ENCODE measurements around the gene MAN1C1.
A peak's percentile ranks its signal among the peaks of the same experiment; 100 is the strongest.

MAN1C1 gene

GRCh38 chr1:25807480-25808390 lies 191.1 kb downstream of the MAN1C1 start:
- DNase-seq, result no peak

- DNase-seq, result no peak
Measured at GRCh38 chr1:25808481-25809244, 192.1 kb downstream of the MAN1C1 start.

GRCh38 chr1:25809283-25809926 lies 192.8 kb downstream of the MAN1C1 start:
- DNase-seq, result no peak

DNA sequence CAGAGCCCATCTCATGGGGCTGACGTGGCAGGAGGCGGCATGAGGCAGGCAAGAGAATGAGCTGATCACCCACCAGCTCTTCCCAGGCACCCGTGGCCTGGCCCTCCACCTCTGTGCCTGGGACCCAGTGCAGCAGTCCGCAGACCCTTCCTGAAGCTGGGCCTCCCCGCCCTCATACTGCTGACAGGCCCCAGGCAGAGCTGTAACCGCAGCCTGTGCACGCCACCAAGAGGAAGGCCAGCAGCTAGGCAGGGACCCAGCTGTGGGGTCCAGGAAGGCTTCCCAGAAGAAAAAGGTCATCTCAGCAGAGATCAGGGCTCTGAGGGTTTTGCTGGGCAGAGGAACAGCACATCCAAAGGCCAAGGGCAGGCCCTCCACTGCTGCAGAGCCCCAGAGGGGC lies 193.3 kb downstream of the MAN1C1 start:
- DNase-seq, result no peak

DNA sequence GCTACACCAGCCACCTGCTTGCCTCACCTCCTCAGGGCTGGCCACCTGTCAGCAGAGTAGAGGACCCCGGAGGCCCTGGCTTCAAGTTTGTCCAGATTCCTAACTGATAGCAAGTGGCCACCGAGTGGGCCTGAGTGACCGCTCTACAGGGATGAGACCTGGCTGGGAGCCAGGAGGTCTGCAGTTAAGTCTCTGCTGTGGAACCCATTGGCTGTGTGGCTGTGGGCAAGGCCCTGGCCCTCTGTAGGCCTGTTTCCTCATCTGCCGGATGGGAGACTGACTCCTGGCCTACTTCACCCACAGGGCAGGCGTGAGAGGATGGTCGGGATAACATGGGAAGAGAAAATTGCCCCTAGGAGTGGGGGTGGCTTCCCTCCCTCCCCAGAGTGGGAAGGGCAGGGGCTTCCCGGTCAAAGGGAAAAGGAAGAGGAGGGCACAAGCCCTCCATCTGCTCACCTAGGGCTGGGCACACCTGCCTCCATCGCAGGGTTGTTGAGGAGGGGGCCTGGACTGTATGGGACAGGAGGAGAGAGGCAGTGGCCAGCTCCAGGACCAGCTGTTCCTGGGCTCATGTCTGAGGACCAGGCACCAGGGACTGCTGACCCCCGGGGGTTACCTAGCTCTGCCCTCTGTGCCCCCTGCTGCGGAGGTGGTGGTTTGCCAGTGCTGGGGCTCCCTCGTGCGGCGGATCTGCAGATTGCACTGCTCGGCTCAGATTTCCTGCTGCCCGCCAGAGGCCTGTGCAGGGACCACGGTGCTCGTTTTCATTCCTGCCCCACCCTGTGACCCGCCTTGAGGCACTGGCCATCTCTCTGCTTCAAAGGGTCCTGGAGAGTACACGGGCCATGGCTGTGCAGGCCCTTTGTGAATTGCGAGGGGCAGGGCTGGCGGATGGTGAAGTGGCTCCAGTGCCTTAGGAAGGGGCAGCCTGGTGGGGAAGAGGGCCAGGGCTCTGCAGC lies 194.0 kb downstream of the MAN1C1 start:
- DNase-seq, result peak; percentile 74

DNA sequence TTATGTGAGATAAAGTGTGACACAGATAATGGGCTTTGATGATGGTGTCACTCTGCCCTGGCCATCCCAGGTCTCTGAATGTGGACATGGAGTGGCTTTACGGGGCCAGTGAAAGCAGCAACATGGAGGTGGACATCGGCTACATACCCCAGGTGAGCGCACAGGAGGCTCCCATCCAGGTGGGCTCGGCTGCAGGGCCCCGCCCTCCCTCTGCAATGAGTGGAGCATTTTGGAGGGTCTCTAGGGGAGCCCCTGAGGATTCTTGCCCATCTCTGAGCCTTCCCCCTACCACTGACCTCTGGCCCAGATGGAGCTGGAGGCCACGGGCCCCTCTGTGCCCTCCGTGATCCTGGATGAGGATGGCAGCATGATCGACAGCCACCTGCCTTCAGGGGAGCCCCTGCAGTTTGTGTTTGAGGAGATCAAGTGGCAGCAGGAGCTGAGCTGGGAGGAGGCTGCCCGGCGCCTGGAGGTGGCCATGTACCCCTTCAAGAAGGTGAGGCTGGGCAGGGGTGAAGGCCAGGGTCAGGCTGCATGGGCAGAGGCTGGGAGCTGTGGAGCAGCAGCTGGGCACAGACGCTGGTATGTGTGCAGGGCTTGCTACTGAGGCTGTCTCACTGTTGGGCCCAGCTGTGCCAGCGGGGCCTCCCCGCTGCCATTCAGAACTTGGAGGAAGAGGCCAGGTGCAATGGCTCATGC lies 194.9 kb downstream of the MAN1C1 start:
- no peak for DNase-seq

GRCh38 chr1:25813071-25813733 lies 196.6 kb downstream of the MAN1C1 start:
- no peak for DNase-seq

GRCh38 chr1:25813734-25814471 lies 197.3 kb downstream of the MAN1C1 start:
- DNase-seq, result no peak

GRCh38 chr1:25814549-25815087 lies 198.0 kb downstream of the MAN1C1 start:
- no peak for DNase-seq

- DNase-seq, result no peak
Measured at GRCh38 chr1:25815208-25816111, 198.9 kb downstream of the MAN1C1 start.

DNA sequence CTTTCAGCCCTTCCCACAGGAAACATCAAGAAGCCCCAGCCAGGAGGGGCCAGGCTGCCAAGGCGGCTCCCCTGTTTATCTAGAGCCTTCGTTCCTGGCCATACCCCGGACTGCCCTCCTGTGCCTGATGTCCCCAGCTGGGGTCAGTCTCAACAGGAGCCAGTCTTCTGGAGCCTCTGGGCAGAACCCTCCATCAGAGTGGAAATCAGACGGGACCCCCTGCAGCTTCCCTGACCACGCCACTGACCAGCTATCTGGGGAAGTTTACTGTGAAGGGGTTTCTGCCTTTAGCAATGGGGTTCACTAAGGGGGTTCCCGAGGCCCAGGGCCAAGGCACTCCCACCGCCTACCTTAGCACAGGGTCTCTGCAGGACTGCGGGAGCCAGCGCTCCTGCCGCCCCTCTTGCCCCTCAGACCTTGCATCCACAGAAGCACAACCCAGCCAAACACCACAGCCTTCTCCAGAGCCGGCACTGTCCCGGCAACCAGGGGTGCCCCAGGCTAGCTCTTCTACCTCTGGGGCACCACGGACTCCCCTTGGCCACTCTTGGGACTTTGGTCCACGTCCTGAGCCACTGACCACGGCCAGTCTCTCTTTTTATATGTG lies 199.6 kb downstream of the MAN1C1 start:
- DNase-seq, result no peak

DNA sequence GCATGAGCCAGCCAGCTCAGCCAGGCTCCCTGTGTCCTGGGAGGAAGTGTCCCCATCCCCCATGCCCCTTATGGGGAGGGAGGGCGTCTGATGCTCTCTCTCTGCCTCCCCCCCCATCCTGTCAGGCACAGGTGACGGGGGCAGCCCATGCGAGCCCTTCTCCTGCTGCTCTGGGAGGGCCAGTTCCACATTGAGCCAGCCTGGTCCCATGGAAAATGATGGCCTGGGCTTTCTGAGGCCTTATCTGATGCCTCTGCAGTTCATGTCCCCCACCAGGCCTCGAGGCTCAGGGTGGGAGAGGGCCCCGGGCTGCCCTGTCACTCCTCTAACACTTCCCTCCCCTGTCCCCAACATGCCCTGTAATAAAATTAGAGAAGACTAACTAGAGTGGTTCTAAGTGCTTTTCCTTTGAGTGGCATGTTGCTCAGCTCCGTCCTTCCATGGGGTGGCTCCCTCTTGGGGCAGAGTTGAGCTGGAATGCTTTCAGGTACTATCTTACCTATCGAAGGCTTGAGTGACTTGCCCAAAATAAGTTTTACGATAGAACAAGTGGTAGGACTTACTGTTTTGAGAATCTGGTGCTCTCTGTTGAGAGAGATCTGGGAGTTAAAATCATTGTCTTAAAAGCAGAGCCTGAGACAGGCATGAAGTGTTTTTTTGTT lies 201.4 kb downstream of the MAN1C1 start:
- no peak for DNase-seq

DNA sequence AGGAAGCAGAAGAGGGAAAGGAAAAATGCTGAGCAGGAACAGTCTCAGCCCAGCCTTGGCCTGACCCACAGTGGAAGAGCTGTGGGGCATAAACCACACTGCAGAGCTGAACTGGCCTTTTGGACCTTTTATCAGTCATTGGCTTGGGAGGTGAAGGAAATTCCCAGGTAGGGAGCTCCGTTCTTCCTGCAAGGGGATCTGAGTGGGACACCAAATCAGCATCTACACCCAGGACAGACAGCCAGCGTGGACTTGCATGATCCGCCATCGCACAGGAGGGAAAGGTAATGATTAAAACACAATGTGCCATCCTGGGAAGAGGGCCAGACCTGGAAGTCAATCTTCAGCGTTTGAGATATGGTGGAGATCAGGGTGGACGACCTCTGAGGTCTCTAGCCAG lies 202.0 kb downstream of the MAN1C1 start:
- no peak for DNase-seq

DNA sequence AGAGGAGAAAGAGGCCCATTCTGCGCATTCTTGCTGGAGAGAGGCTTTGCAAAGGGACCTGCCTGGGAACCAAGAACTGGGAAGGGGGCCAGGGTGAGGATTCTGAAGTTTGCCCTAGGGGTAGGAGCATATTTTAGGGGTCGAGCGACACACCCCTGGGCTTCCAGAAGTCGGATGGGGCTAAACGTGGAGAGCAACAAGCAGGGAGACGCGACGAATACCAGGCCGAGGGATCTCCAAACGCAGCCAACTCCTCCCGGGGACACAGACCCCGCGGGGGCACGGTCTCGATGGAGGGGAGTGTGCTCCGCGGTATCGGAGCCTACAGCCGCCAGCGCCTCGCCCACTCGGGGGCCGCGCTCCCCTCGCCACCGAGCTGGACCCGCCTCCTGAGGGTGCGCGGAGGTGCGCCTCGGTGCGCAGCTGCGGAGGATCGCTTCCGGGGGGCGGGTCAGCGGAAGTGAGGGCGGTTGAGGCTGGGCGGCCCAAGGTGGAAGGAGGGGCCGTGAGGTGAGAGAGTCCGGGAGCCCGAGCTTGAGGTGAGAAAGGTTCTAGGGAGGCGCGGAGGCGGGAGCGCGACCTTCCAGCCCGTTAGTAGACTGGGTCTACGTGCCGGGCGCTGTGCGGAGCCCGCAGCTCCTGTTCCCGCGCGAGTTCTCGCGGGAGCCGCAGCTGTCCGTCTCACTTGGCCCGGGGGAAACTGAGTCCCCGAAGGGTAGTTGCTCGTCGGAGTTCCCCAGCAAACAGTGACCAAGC lies 203.1 kb downstream of the MAN1C1 start, which contains the start of gene MTFR1L:
TSS of gene MTFR1L (plus strand) at position 464 of the 756 bp plus-strand sequence. CDS start 3,151 bp downstream, outside the sequence.
- DNase-seq, result peak; percentile 91

DNA sequence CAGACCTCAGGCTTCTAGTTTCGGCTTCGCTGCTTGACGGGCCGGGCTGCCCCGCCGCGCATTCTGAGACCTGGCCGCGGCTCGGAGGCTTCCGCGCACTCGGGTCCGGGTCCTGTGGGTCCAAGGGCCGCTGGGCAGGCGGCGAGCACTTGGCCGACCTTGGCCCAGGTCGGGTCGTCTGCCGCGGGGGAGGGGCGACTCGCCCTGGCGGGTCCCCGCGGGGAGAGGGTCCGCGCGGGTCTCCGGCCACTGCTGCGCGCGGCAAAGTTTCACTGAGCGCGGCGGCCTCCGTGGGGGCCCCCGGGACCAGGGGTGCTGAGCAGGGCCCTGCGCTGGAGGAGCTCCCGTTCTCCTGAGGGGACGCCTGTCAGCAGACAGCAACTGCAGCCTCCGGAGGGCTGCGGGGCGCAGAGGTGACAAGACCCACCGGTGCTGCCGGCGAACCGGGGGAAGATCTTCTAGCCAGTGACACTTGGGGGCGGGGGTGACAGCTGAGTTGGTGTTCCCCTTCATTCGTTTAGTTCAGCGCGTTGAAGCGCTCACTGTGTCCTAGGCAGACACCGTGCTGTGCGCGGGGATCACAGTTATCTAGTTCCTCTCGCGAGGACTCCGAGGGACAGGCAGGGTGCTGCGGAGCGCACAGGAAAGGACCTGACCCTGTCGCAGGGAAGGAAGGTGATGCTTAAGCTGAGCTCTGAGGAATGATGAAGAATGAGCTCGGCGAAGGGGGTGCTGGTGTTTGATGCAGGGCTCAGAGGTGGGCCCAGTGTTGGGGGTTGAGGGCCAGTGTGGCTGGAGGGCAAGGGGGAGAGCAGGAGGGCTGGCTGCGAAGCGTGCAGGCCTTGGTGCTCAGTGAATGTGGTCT lies 203.9 kb downstream of the MAN1C1 start:
- DNase-seq, result peak; percentile 78

DNA sequence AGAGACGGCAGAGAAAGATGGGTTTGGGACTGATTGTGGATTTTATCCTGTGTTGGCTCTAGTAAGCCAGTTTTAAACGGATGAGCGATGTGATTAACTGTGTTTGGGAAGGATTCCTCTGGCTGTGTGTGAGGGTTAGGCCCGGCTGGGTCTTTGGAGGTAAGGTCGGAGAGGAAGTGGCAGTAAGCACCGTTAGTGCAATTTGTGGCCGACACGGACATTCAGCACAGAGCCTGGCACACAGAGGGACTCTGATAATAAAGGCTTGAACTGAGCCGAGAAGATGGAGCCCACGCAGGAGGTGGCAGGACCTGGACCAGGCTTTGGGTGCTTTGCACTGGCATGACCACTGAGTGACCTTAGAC lies 204.5 kb downstream of the MAN1C1 start:
- no peak for DNase-seq

Data from CD4-positive, alpha-beta T cell treated with Interleukin-15 for 1 hour (primary cell).